GM12878 (cell line): ENCODE data around the gene EFCC1.

Experiments
- CREB1 ChIP-seq: IDR thresholded peaks from 2 replicates; pipeline ENCODE4 v1.6.1; 2012; ENCODE audit warnings: low read depth, mild to moderate bottlenecking, inconsistent platforms
- CTCF ChIP-seq, 3 experiments: IDR thresholded peaks in 2 of 3; conservative IDR thresholded peaks in 1 of 3; 2 replicates each; pipeline ENCODE4 v1.5.1; 2011; ENCODE audit warnings: low read depth in 3 of 3, low read length in 3 of 3, mild to moderate bottlenecking in 3 of 3, control low read depth in 2 of 3, moderate library complexity in 2 of 3, inconsistent platforms in 1 of 3, mixed read lengths in 1 of 3; ENCODE audit not compliant: control insufficient read depth in 2 of 3, insufficient read depth in 1 of 3; ENCODE audit errors: extremely low read depth in 1 of 3
- EZH2 ChIP-seq: IDR thresholded peaks from 2 replicates; pipeline ENCODE4 v1.6.1; 2012; ENCODE audit warnings: low read depth, mild to moderate bottlenecking, control low read depth, inconsistent platforms, low read length, borderline replicate concordance; ENCODE audit not compliant: control insufficient read depth
- MAX ChIP-seq: IDR thresholded peaks from 2 replicates; pipeline ENCODE4 v1.6.1; 2012; ENCODE audit warnings: low read depth, low read length, improper control_type of control experiment
- NFIC ChIP-seq: IDR thresholded peaks from 2 replicates; pipeline ENCODE4 v1.6.1; 2012; ENCODE audit warnings: low read depth, mild to moderate bottlenecking, inconsistent platforms, low read length, moderate library complexity
- NKRF ChIP-seq: fragments of 450-650 bp; conservative IDR thresholded peaks from 2 replicates; pipeline ENCODE4 v1.6.1; 2017; ENCODE audit warnings: mild to moderate bottlenecking, moderate library complexity
- PKNOX1 ChIP-seq: fragments of 450-650 bp; IDR thresholded peaks from 2 replicates; pipeline ENCODE4 v1.6.1; 2016; ENCODE audit warnings: mild to moderate bottlenecking
- POLR2A ChIP-seq: IDR thresholded peaks from 2 replicates; pipeline ENCODE4 v1.6.1; 2011; ENCODE audit warnings: low read depth, mild to moderate bottlenecking, low read length
- RAD51 ChIP-seq: fragments of 450-650 bp; IDR thresholded peaks from 2 replicates; pipeline ENCODE4 v1.6.1; 2016; ENCODE audit warnings: moderate library complexity, mild to moderate bottlenecking, inconsistent platforms
- SPI1 ChIP-seq: IDR thresholded peaks from 2 replicates; pipeline ENCODE4 v1.6.1; 2011; ENCODE audit warnings: low read depth, mild to moderate bottlenecking, low read length, moderate library complexity, borderline replicate concordance; ENCODE audit not compliant: insufficient read depth
- STAT1 ChIP-seq: fragments of 450-650 bp; conservative IDR thresholded peaks from 2 replicates; pipeline ENCODE4 v1.6.1; 2014; ENCODE audit warnings: antibody characterized with exemption, mild to moderate bottlenecking
- USF2 ChIP-seq: IDR thresholded peaks from 2 replicates; pipeline ENCODE4 v1.6.1; 2011; ENCODE audit warnings: low read depth, low read length, improper control_type of control experiment, borderline replicate concordance
- ZBTB40 ChIP-seq: fragments of 450-650 bp; IDR thresholded peaks from 2 replicates; pipeline ENCODE4 v1.6.1; 2016; ENCODE audit warnings: mild to moderate bottlenecking, moderate library complexity, borderline replicate concordance

- TF ChIP-seq EZH2 (no peak), CTCF (IDR thresholded peaks at IDR 0.05 in 2 of 3, conservative IDR thresholded peaks at IDR 0.05 in 1 of 3; ENCODE audit: control insufficient read depth in 2 of 3, extremely low read depth in 1 of 3, insufficient read depth in 1 of 3, low read depth in 3 of 3, low read length in 3 of 3) (no peak), MAX (no peak), RAD51 (no peak), PKNOX1 (no peak), CREB1 (no peak), NKRF (no peak), NFIC (no peak), ZBTB40 (no peak), USF2 (no peak), POLR2A (no peak), SPI1 (no peak), STAT1 (no peak)
Measured at GRCh38 chr3:128967748-128968355, 33.3 kb upstream of the EFCC1 start.
